SK-N-SH (cell line): Measurements from ENCODE around the gene ATP6V0C. TPM values are rescaled to one million over a fixed set of nuclear protein-coding genes. Genes with fewer than 3 reads are reported as not detected.

ENCODE experiments used
- CTCF ChIA-PET: fragments of 300-600, 350-600 bp; formaldehyde crosslinking; extraction: SDS; loops from one replicate; lab custom pipeline; 2021; lab: Yijun Ruan, JAX
- POLR2A ChIA-PET: fragments of 350-600 bp; sonication (Branson Sonifier 250); formaldehyde crosslinking; extraction: SDS; loops from one replicate; lab custom pipeline; 2020; ENCODE audit warnings: antibody characterized with exemption, inconsistent platforms; lab: Yijun Ruan, JAX
- DNase-seq: peaks from one replicate; pipeline ENCODE4 v3.0.0; 2012
- H2AFZ ChIP-seq: fragments of 200-600 bp; sonication (generic); 2 replicates; pipeline ENCODE4 v1.8.1; 2016; ENCODE audit warnings: antibody characterized with exemption, mild to moderate bottlenecking, low read depth
- H3F3A ChIP-seq: fragments of 200-600 bp; sonication (generic); replicated peaks from 2 replicates; pipeline ENCODE3; 2016; ENCODE audit warnings: antibody characterized with exemption, mild to moderate bottlenecking; ENCODE audit not compliant: insufficient read depth
- H3K27ac ChIP-seq, 2 experiments: fragments of 200-500 bp in 1 of 2; fragments of 200-600 bp in 1 of 2; sonication (Bioruptor generic) in 1 of 2; sonication (generic), shearing (Covaris generic) in 1 of 2; 2 replicates each; pipeline versions ENCODE4 v1.5.1 to v1.6.1; 2014 to 2016; ENCODE audit warnings: low read depth in 2 of 2, inconsistent platforms in 1 of 2, low read length in 1 of 2, mild to moderate bottlenecking in 1 of 2, mixed read lengths in 1 of 2
- H3K27me3 ChIP-seq: fragments of 200-600 bp; sonication (generic), shearing (Covaris generic); 2 replicates; pipeline ENCODE4 v1.6.1; 2016; ENCODE audit warnings: mixed run types; ENCODE audit not compliant: insufficient read depth
- H3K36me3 ChIP-seq, 2 experiments: fragments of 200-500 bp in 1 of 2; fragments of 200-600 bp in 1 of 2; sonication (Bioruptor generic) in 1 of 2; sonication (generic) in 1 of 2; replicated peaks in 1 of 2; 2 replicates each; pipeline versions ENCODE3 to v1.5.1; 2014 to 2016; ENCODE audit warnings: low read length in 1 of 2, mild to moderate bottlenecking in 1 of 2; ENCODE audit not compliant: insufficient read depth in 2 of 2, control insufficient read depth in 1 of 2
- H3K4me1 ChIP-seq, 2 experiments: fragments of 200-500 bp in 1 of 2; fragments of 200-600 bp in 1 of 2; sonication (Bioruptor generic) in 1 of 2; sonication (generic), shearing (Covaris generic) in 1 of 2; 2 replicates each; pipeline versions ENCODE4 v1.5.1 to v1.6.1; 2014 to 2016; ENCODE audit warnings: low read depth in 1 of 2, low read length in 1 of 2, mixed run types in 1 of 2; ENCODE audit not compliant: insufficient read depth in 2 of 2, control insufficient read depth in 1 of 2
- H3K4me2 ChIP-seq: fragments of 200-600 bp; sonication (generic), shearing (Covaris generic); 2 replicates; pipeline ENCODE4 v1.6.1; 2017; ENCODE audit warnings: mixed run types
- H3K4me3 ChIP-seq, 2 experiments: fragments of 200-500 bp in 1 of 2; fragments of 200-600 bp in 1 of 2; sonication (Bioruptor generic) in 1 of 2; sonication (generic), shearing (Covaris generic) in 1 of 2; 2 replicates each; pipeline versions ENCODE4 v1.5.1 to v1.8.1; 2014 to 2016; ENCODE audit warnings: low read depth in 2 of 2, inconsistent platforms in 1 of 2, low read length in 1 of 2, mild to moderate bottlenecking in 1 of 2, mixed read lengths in 1 of 2, moderate library complexity in 1 of 2
- H3K79me2 ChIP-seq: fragments of 200-600 bp; sonication (generic); 2 replicates; pipeline ENCODE4 v1.8.1; 2017; ENCODE audit warnings: mild to moderate bottlenecking; ENCODE audit not compliant: insufficient read depth
- H3K9ac ChIP-seq: fragments of 200-600 bp; sonication (generic); 2 replicates; pipeline ENCODE4 v1.6.1; 2017; ENCODE audit warnings: mixed run types
- H3K9me2 ChIP-seq: fragments of 200-600 bp; sonication (generic); 2 replicates; pipeline ENCODE4 v1.6.1; 2017; ENCODE audit warnings: mixed run types
- H3K9me3 ChIP-seq: fragments of 200-600 bp; sonication (generic); 2 replicates; pipeline ENCODE4 v1.6.1; 2017; ENCODE audit warnings: mixed run types, mild to moderate bottlenecking, moderate library complexity
- H4K20me1 ChIP-seq: fragments of 200-600 bp; sonication (generic); 2 replicates; pipeline ENCODE4 v1.6.1; 2017; ENCODE audit warnings: mild to moderate bottlenecking, mixed run types; ENCODE audit not compliant: insufficient read depth
- CHD2 ChIP-seq: fragments of 150-350 bp; IDR thresholded peaks from 2 replicates; pipeline ENCODE4 v1.6.1; 2018; ENCODE audit warnings: low read length; ENCODE audit not compliant: partially characterized antibody
- CTCF ChIP-seq: fragments of 200-600 bp; sonication (generic); IDR thresholded peaks from 2 replicates; pipeline ENCODE4 v1.6.1; 2017; ENCODE audit warnings: antibody characterized with exemption, mild to moderate bottlenecking, moderate library complexity
- FOXJ3 ChIP-seq: sonication (generic); formaldehyde crosslinking; IDR thresholded peaks from 2 replicates; pipeline ENCODE4 v1.5.1; 2020; ENCODE audit warnings: mild to moderate bottlenecking, missing genetic modification reagents
- GATA2 ChIP-seq: sonication (generic); formaldehyde crosslinking; IDR thresholded peaks from 2 replicates; pipeline ENCODE4 v1.5.0; 2020; ENCODE audit warnings: mild to moderate bottlenecking, missing genetic modification reagents
- MEF2A ChIP-seq: IDR thresholded peaks from 2 replicates; pipeline ENCODE4 v1.4.0; 2012; ENCODE audit warnings: low read depth, borderline replicate concordance
- POLR2AphosphoS5 ChIP-seq: IDR thresholded peaks from 2 replicates; pipeline ENCODE4 v1.6.1; 2012; ENCODE audit warnings: low read depth, low read length
- RAD21 ChIP-seq: IDR thresholded peaks from 2 replicates; pipeline ENCODE4 v1.6.1; 2012; ENCODE audit warnings: mild to moderate bottlenecking, low read length
- RFX5 ChIP-seq: IDR thresholded peaks from 2 replicates; pipeline ENCODE4 v1.6.1; 2012; ENCODE audit warnings: mild to moderate bottlenecking, improper control_type of control experiment, low read length
- TAF1 ChIP-seq: IDR thresholded peaks from 2 replicates; pipeline ENCODE4 v1.6.1; 2012; ENCODE audit warnings: low read depth, mild to moderate bottlenecking, low read length, moderate library complexity, borderline replicate concordance
- TCF12 ChIP-seq: IDR thresholded peaks from 2 replicates; pipeline ENCODE4 v1.4.0; 2012
- YY1 ChIP-seq: IDR thresholded peaks from 2 replicates; pipeline ENCODE4 v1.4.0; 2012; ENCODE audit warnings: low read depth, mild to moderate bottlenecking
- WGBS: methylation state at CpG from one replicate; pipeline ENCODE4 v1.1.6; 2017; ENCODE audit warnings: low lambda C conversion rate; 5-methylcytosine and 5-hydroxymethylcytosine counted together
- polyA plus RNA-seq, 3 experiments: library from polyadenylated mRNA; depleted of rRNA; stranded (reverse); fragments of >200 nt; gene quantifications; 2 replicates each; pipeline ENCODE4 v1.2.3, GENCODE V29; 2012
- TF ChIP-seq, protein P1 (sequence below): IDR thresholded peaks from 2 replicates; pipeline ENCODE4 v1.4.0; 2012; ENCODE audit warnings: low read depth

Gene ATP6V0C
- polyA plus RNA-seq, 1 of the 3 experiments (the other 2 are of a cell fraction), result 80.1 TPM

- no peak overlapping the region for H3K9ac ChIP-seq
- CTCF ChIA-PET, result interaction anchor here (2.3 kb wide), 1 partner anchor 23 kb away, joined by 8 read pairs; no protein-coding TSS in a partner anchor
- H3K36me3 ChIP-seq, result peaks cover 24 to 42% of the 10 kb centered on the region in 2 experiments
- H3K4me2 ChIP-seq, result no peak overlapping the region
- peaks cover 6% of the 10 kb centered on the region for H4K20me1 ChIP-seq
- peaks cover 7% of the 10 kb centered on the region for H3F3A ChIP-seq
- H2AFZ ChIP-seq, result no peak overlapping the region
- H3K4me1 ChIP-seq, result peaks cover 0 to 17% of the 10 kb centered on the region in 2 experiments; a peak in 2 of 4 replicates
- no peak overlapping the region for H3K4me3 ChIP-seq
- peaks cover 45% of the 10 kb centered on the region for H3K79me2 ChIP-seq
- no peaks in the 10 kb centered on the region for H3K27me3 ChIP-seq
- DNase-seq, result no peak
- POLR2A ChIA-PET, result no interaction called here
- WGBS, result 88% methylated on average over 6 of the region's 6 CpGs
- no peak overlapping the region for H3K27ac ChIP-seq
- H3K9me2 ChIP-seq, result no peaks in the 10 kb centered on the region
- H3K9me3 ChIP-seq, result no peaks in the 10 kb centered on the region
- TF ChIP-seq YY1 (no peak), TCF12 (no peak), POLR2AphosphoS5 (no peak), CHD2 (no peak), TAF1 (no peak), CTCF (no peak), FOXJ3 (CRISPR knock-in tag) (no peak), GATA2 (CRISPR knock-in tag) (no peak)
Measured at GRCh38 chr16:2523801-2524231, 10.1 kb downstream of the ATP6V0C start.

DNA sequence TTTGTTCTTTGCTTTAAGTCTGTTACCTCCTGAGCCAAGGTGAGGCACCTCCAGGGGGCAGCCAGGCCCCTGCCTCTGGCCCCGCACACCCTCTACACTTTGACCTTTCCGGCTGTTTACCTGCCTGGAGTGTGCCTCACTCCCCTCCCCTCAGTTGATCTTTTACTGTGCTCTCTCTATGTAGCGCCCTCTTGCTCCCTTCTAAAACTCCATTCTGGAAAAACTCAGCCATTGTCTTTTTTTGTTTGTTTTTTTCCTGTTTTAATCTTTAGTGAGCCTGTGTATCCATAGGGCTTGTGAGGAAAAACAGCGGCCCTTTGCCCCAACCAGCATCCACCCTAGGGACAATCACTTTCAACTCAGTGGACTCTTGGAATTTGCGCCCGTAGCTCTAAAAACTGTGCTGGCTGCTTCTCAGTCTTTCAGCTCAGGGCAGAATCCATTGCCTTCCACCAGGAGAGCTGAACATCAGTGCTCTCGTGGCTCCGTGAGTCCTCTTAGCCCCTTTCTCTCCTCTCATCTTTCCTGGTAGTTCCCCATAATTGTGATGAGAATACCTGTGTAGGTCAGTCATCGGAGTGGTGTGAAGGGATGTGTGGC is 10.7 kb downstream of the ATP6V0C start:
- no peak overlapping the region for H3K9ac ChIP-seq
- no peak for DNase-seq
- H3K9me2 ChIP-seq, result no peaks in the 10 kb centered on the region
- H3K27ac ChIP-seq, result no peak overlapping the region
- H3K9me3 ChIP-seq, result no peaks in the 10 kb centered on the region
- no peak overlapping the region for H3K4me2 ChIP-seq
- H4K20me1 ChIP-seq, result peaks cover under 1% of the 10 kb centered on the region; the same call in 1 of the 2 replicates
- H3K4me1 ChIP-seq, result peaks cover 0 to 10% of the 10 kb centered on the region in 2 experiments; a peak in 2 of 4 replicates
- peaks cover 39% of the 10 kb centered on the region for H3K79me2 ChIP-seq
- CTCF ChIA-PET, result interaction anchor here (2.3 kb wide), 1 partner anchor 23 kb away, joined by 8 read pairs; no protein-coding TSS in a partner anchor
- TF ChIP-seq MEF2A (no peak), RFX5 (no peak), TCF12 (no peak), RAD21 (no peak), GATA2 (CRISPR knock-in tag) (no peak)
- TF ChIP-seq, protein P1, sequence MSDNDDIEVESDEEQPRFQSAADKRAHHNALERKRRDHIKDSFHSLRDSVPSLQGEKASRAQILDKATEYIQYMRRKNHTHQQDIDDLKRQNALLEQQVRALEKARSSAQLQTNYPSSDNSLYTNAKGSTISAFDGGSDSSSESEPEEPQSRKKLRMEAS, result no peak
- TF ChIP-seq, all 33 proteins: peak for 0
- no peak overlapping the region for H3K4me3 ChIP-seq
- 95% methylated on average over 9 of the region's 9 CpGs for WGBS
- H3K27me3 ChIP-seq, result no peaks in the 10 kb centered on the region
- POLR2A ChIA-PET, result no interaction called here
- H3F3A ChIP-seq, result peaks cover under 1% of the 10 kb centered on the region
- H2AFZ ChIP-seq, result no peak overlapping the region
- peaks cover 24 to 41% of the 10 kb centered on the region in 2 experiments for H3K36me3 ChIP-seq
